Erythroblast (primary cell): ENCODE data around the gene POU3F2.

ENCODE experiments used
- GATA1 ChIP-seq: IDR thresholded peaks from 2 replicates; pipeline ENCODE4 v1.6.1; 2011; ENCODE audit warnings: low read depth, mild to moderate bottlenecking, control low read depth, low read length, moderate library complexity
- POLR2A ChIP-seq: IDR thresholded peaks from 2 replicates; pipeline ENCODE4 v1.6.1; 2011; ENCODE audit warnings: mild to moderate bottlenecking, low read length

- TF ChIP-seq POLR2A (no peak), GATA1 (no peak)
Measured at GRCh38 chr6:98830146-98830545, 4.2 kb upstream of the POU3F2 start.
